ENCODE measurements around the gene LRRC4C. TPM values are rescaled to one million over a fixed set of nuclear protein-coding genes. Genes with fewer than 3 reads are reported as not detected.

The LRRC4C gene
- total RNA-seq, 1 donor from 2014 or later: 2.7 TPM

DNA sequence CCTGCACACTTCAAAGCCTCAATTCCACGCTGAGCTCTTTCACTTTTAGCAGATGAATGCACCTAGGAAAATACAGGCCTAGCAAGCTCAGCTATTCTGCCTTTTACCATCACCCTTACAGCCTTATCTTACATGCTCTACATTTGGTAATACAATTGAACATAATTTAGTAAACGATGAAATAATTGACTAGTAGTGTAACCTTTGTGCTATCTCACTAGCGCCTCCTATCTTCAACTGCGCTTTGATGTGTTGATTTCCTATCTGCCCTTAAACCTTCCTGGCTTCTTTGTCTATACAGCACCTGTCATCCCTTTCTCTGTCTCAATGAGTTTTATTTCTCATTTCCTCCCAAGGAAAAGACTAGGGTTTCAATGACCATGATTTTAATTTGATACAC is 149.7 kb downstream of the LRRC4C start:
- H3K4me1 Mint-ChIP-seq: peaks cover 35% of the 10 kb centered on the region
- Histone ChIP-seq H3K4me1 (peaks cover 15% of the 10 kb centered on the region), H3K9ac (no peak overlapping the region), H3K27me3 (no peaks in the 10 kb centered on the region), H3K9me3 (ENCODE audit: low read depth) (no peaks in the 10 kb centered on the region), H3K36me3 (no peaks in the 10 kb centered on the region), H3K4me3 (no peak overlapping the region), H2AFZ (replicated peaks) (no peak overlapping the region), H3K79me2 (ENCODE audit: low read depth) (no peaks in the 10 kb centered on the region), H3K27ac (no peak overlapping the region), H3K4me2 (no peak overlapping the region), H3F3A (ENCODE audit: low read depth) (no peaks in the 10 kb centered on the region), H4K20me1 (ENCODE audit: low read depth) (no peaks in the 10 kb centered on the region)
- H3K27ac Mint-ChIP-seq: peak overlapping the region; percentile 29
- TF ChIP-seq EZH2phosphoT487 (IDR thresholded peaks at IDR 0.05): no peak
- TF ChIP-seq EZH2 (IDR thresholded peaks at IDR 0.05): no peak
- TF ChIP-seq, protein P1, sequence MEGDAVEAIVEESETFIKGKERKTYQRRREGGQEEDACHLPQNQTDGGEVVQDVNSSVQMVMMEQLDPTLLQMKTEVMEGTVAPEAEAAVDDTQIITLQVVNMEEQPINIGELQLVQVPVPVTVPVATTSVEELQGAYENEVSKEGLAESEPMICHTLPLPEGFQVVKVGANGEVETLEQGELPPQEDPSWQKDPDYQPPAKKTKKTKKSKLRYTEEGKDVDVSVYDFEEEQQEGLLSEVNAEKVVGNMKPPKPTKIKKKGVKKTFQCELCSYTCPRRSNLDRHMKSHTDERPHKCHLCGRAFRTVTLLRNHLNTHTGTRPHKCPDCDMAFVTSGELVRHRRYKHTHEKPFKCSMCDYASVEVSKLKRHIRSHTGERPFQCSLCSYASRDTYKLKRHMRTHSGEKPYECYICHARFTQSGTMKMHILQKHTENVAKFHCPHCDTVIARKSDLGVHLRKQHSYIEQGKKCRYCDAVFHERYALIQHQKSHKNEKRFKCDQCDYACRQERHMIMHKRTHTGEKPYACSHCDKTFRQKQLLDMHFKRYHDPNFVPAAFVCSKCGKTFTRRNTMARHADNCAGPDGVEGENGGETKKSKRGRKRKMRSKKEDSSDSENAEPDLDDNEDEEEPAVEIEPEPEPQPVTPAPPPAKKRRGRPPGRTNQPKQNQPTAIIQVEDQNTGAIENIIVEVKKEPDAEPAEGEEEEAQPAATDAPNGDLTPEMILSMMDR (IDR thresholded peaks at IDR 0.05): peak; percentile 49
- no peak overlapping the region for H3K4me3 Mint-ChIP-seq
- peaks cover 6% of the 10 kb centered on the region for H3K9me3 Mint-ChIP-seq
- no peaks in the 10 kb centered on the region for H3K27me3 Mint-ChIP-seq (ENCODE audit: insufficient read depth, low read depth)
- H3K36me3 Mint-ChIP-seq: peaks cover 4% of the 10 kb centered on the region
- DNase-seq (ENCODE audit: low spot score): peak; percentile 13

- H3K9me3 ChIP-seq (ENCODE audit: low read depth): no peaks in the 10 kb centered on the region
- peaks cover 6% of the 10 kb centered on the region for H3K9me3 Mint-ChIP-seq
Measured at GRCh38 chr11:41309111-41309522, 150.3 kb downstream of the LRRC4C start.

DNA sequence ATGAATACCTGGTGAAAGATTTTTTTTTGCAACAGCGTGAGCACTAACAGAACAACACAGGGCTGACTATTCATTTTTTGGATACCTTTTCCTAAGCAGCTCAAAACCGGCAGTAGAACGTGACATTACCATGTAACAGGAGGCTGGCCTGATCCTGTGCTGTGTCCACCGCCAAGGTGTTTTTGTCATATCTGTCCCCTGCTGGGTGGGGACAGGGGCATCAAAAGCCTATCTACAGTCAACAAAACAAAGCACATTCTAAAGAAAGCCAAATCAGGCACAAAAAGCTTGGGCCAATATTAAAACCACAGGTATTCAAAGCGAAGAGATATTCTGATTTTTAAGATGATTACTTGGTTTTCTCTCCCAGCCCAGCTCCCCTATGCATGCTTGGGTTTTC is 151.2 kb downstream of the LRRC4C start:
- Mint-ChIP-seq H3K9me3 (peaks cover 6% of the 10 kb centered on the region), H3K4me3 (no peak overlapping the region), H3K27ac (peak overlapping the region; percentile 94), H3K36me3 (peaks cover 4% of the 10 kb centered on the region), H3K4me1 (peaks cover 35% of the 10 kb centered on the region), H3K27me3 (ENCODE audit: insufficient read depth, low read depth) (no peaks in the 10 kb centered on the region)
- no peaks in the 10 kb centered on the region for H4K20me1 ChIP-seq (ENCODE audit: low read depth)
- H3K27ac ChIP-seq: no peak overlapping the region
- no peaks in the 10 kb centered on the region for H3F3A ChIP-seq (ENCODE audit: low read depth)
- no peak overlapping the region for H3K4me3 ChIP-seq
- H3K79me2 ChIP-seq (ENCODE audit: low read depth): no peaks in the 10 kb centered on the region
- H3K4me2 ChIP-seq: no peak overlapping the region
- no peaks in the 10 kb centered on the region for H3K9me3 ChIP-seq (ENCODE audit: low read depth)
- TF ChIP-seq, protein P1 (IDR thresholded peaks at IDR 0.05): no peak
- TF ChIP-seq EZH2 (IDR thresholded peaks at IDR 0.05): no peak
- no peak for TF ChIP-seq EZH2phosphoT487 (IDR thresholded peaks at IDR 0.05)
- no peak overlapping the region for H2AFZ ChIP-seq (replicated peaks)
- H3K4me1 ChIP-seq: peaks cover 15% of the 10 kb centered on the region
- DNase-seq (ENCODE audit: low spot score): no peak
- H3K27me3 ChIP-seq: no peaks in the 10 kb centered on the region
- no peak overlapping the region for H3K9ac ChIP-seq
- H3K36me3 ChIP-seq: no peaks in the 10 kb centered on the region

More at GRCh38 chr11:41309111-41309522, 150.3 kb downstream of the LRRC4C start:
- Histone ChIP-seq H2AFZ (replicated peaks) (no peak overlapping the region), H3K79me2 (ENCODE audit: low read depth) (no peaks in the 10 kb centered on the region), H3K9ac (no peak overlapping the region), H3F3A (ENCODE audit: low read depth) (no peaks in the 10 kb centered on the region), H3K36me3 (no peaks in the 10 kb centered on the region), H4K20me1 (ENCODE audit: low read depth) (no peaks in the 10 kb centered on the region), H3K4me1 (peaks cover 15% of the 10 kb centered on the region), H3K4me3 (no peak overlapping the region), H3K27me3 (no peaks in the 10 kb centered on the region), H3K4me2 (no peak overlapping the region), H3K27ac (no peak overlapping the region)
- H3K4me3 Mint-ChIP-seq: no peak overlapping the region
- peaks cover 35% of the 10 kb centered on the region for H3K4me1 Mint-ChIP-seq
- peaks cover 4% of the 10 kb centered on the region for H3K36me3 Mint-ChIP-seq
- DNase-seq (ENCODE audit: low spot score): no peak
- H3K27ac Mint-ChIP-seq: no peak overlapping the region
- TF ChIP-seq EZH2phosphoT487 (IDR thresholded peaks at IDR 0.05) (no peak), EZH2 (IDR thresholded peaks at IDR 0.05) (no peak)
- TF ChIP-seq, protein P1 (IDR thresholded peaks at IDR 0.05): no peak
- H3K27me3 Mint-ChIP-seq (ENCODE audit: insufficient read depth, low read depth): no peaks in the 10 kb centered on the region
